SH-SY5Y (cell line): ENCODE data around the gene PDE4D.

Experiments used
- GATA2 ChIP-seq: IDR thresholded peaks from 2 replicates; pipeline ENCODE4 v1.6.1; 2011; ENCODE audit warnings: mild to moderate bottlenecking, low read depth, low read length
- GATA3 ChIP-seq: IDR thresholded peaks from 2 replicates; pipeline ENCODE4 v1.6.1; 2011; ENCODE audit warnings: low read depth, mild to moderate bottlenecking, low read length, moderate library complexity

- TF ChIP-seq GATA3 (no peak), GATA2 (no peak)
Observed at GRCh38 chr5:59236986-59237385, 656.5 kb downstream of the PDE4D start.
